ENCODE data around the gene STX2. TPM values are rescaled to one million over a fixed set of nuclear protein-coding genes. Genes with fewer than 3 reads are reported as not detected.

Gene STX2
- total and polyA plus RNA-seq, 10 of the 15 experiments (the other 5 are each of a cell fraction or from before 2014, with no cell fraction given), result 6.0 to 22.2 (median 10.0) TPM

DNA sequence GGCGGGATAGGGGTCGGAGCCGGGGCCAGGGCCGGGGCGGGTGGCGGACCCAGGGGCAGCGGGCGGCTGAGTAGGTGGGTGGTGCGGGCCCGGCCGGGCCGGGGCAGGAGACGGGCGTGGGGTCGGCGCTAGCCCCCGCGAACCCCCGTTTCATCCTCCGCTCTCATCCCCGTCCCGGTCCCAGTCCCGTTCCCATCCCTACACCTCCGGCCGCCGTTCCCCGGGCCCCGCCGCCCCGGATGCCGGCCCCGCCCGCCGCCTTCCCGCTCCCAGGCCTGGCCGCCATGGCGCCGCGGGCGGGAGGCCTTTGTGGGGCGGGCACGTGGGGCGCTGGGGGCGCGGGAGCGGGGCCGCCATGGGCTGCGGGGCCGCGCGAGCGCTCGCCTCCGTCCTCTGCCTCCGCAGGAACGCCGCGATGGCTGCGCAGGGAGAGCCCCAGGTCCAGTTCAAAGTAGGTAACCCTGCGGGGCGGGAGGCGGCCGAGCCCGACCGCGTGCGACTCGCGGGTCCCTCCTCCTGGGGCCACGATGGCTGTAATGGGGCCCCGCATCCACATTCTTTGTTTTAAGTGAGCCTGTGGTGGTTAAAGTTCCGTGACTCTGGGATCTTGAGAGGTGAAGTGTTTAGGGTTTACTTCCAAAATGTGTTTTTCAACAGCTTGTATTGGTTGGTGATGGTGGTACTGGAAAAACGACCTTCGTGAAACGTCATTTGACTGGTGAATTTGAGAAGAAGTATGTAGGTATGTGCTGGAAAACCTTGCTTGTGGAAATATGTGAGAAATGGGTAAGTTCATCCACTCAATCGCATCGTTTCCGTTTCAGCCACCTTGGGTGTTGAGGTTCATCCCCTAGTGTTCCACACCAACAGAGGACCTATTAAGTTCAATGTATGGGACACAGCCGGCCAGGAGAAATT is 33.4 kb upstream of the STX2 start:
- Histone ChIP-seq H3K79me2 (ENCODE audit: control insufficient read depth, insufficient read depth, low read length) (peaks cover 52% of the 10 kb centered on the region), H3K9me3 (replicated peaks; ENCODE audit: control insufficient read depth, insufficient read depth, low read length) (no peaks in the 10 kb centered on the region), H3K27ac (ENCODE audit: control insufficient read depth, insufficient read depth) (peak overlapping the region; percentile 93), H3K4me2 (ENCODE audit: control insufficient read depth, insufficient read depth) (peak overlapping the region; percentile 56), H3K27me3 (replicated peaks in 1 of 2; ENCODE audit: control insufficient read depth in 2 of 2, insufficient read depth in 2 of 2, low read length in 1 of 2) (no peaks in the 10 kb centered on the region), H3K9ac (ENCODE audit: control insufficient read depth, insufficient read depth, low read length) (peak overlapping the region; percentile 97), H3K4me3 (peak overlapping the region; percentile 98), H4K20me1 (ENCODE audit: control insufficient read depth, insufficient read depth) (no peaks in the 10 kb centered on the region; the same call in 1 of the 2 replicates), H2AFZ (ENCODE audit: control insufficient read depth, low read depth, low read length) (no peak overlapping the region; the same call in 1 of the 2 replicates), H3K36me3 (ENCODE audit: control insufficient read depth in 2 of 2, insufficient read depth in 2 of 2, low read length in 1 of 2) (peaks cover 6 to 31% of the 10 kb centered on the region in 2 experiments), H3K4me1 (ENCODE audit: control insufficient read depth, insufficient read depth, low read length) (peaks cover 7% of the 10 kb centered on the region)
- CTCF ChIA-PET, result no interaction called here
- 1% methylated on average over 28 of the region's 79 CpGs for WGBS (ENCODE audit: insufficient coverage, insufficient replicate concordance, low lambda C conversion rate, missing lambda C conversion rate)
- POLR2A ChIA-PET, result interaction anchor here (0.6 kb wide), 1 partner anchor 128 kb away, joined by 5 read pairs; no protein-coding TSS in a partner anchor
- ATAC-seq (peak; percentile 35), DNase-seq (ENCODE audit: low read depth, low spot score) (no peak), FAIRE-seq (no peak)
- no TSS peak for BruUV-seq (replicated peaks)
- intact Hi-C loops (cut with micrococcal nuclease; ENCODE audit: unreplicated experiment) (loop anchor here (5.0 kb wide), 3 partner anchors 35 to 130 kb away; partner anchors contain the start of gene STX2), in situ Hi-C loops (cut with MboI) (no loop called here)
- SMC1A ChIA-PET (ENCODE audit: uncharacterized antibody, unreplicated experiment), result interaction anchor here (0.5 to 0.6 kb wide), 2 partner anchors 102 to 220 kb away, joined by 3 read pairs; no protein-coding TSS in a partner anchor
- RAD21 ChIA-PET (ENCODE audit: unreplicated experiment), result no interaction called here
- TF ChIP-seq TAF1 (IDR thresholded peaks at IDR 0.05; ENCODE audit: borderline replicate concordance, low read depth, low read length) (peak; percentile 54; the same call in 1 of the 2 replicates), SIX5 (IDR thresholded peaks at IDR 0.05; ENCODE audit: low read depth, low read length, severe bottlenecking) (no peak), E4F1 (IDR thresholded peaks at IDR 0.05; ENCODE audit: borderline replicate concordance, partially characterized antibody) (no peak), ZNF24 (IDR thresholded peaks at IDR 0.05) (no peak), SMARCA5 (IDR thresholded peaks at IDR 0.05) (no peak; the same call in 1 of the 2 replicates), CHD1 (IDR thresholded peaks at IDR 0.05; ENCODE audit: low read depth, low read length) (no peak), SMC3 (IDR thresholded peaks at IDR 0.05; ENCODE audit: borderline replicate concordance, low read length) (no peak), CUX1 (IDR thresholded peaks at IDR 0.05; ENCODE audit: insufficient replicate concordance, low read depth, low read length) (no peak), RELA (IDR thresholded peaks at IDR 0.05; ENCODE audit: borderline replicate concordance, partially characterized antibody) (no peak), MYB (IDR thresholded peaks at IDR 0.05; ENCODE audit: borderline replicate concordance, low read depth, low read length) (no peak), MXI1 (IDR thresholded peaks at IDR 0.05; ENCODE audit: low read depth, low read length) (no peak; the same call in 1 of the 2 replicates), STAT1 (conservative IDR thresholded peaks at IDR 0.05) (no peak), KLF5 (IDR thresholded peaks at IDR 0.05; ENCODE audit: partially characterized antibody) (no peak), NRF1 (conservative IDR thresholded peaks at IDR 0.05; ENCODE audit: low read depth, low read length) (no peak)
- TF ChIP-seq, protein P1, sequence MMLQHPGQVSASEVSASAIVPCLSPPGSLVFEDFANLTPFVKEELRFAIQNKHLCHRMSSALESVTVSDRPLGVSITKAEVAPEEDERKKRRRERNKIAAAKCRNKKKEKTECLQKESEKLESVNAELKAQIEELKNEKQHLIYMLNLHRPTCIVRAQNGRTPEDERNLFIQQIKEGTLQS (IDR thresholded peaks at IDR 0.05; ENCODE audit: borderline replicate concordance, extremely low read depth, low read depth, low read length), result no peak

Data from GM12878 (cell line).